ENCODE measurements around the gene CENPVL2.
"Not testable (repeated sequence)": the region's sequence is repeated elsewhere in the genome, so short reads cannot be mapped to it uniquely, and the experiment has no call there.

The CENPVL2 gene

GRCh38 chrX:51682720-51683062, at the start of gene CENPVL2:
Gene CENPVL2, minus strand, starts transcription at chrX:51682831. Its CDS starts 0 bp downstream, at chrX:51682831.
- not testable (repeated sequence) for DNase-seq (ENCODE audit: low spot score)

- DNase-seq (ENCODE audit: low spot score) = no peak
Measured at GRCh38 chrX:51728202-51728601, 45.6 kb upstream of the CENPVL2 start.

GRCh38 chrX:51712943-51713647, 30.5 kb upstream of the CENPVL2 start:
- not testable (repeated sequence) for DNase-seq (ENCODE audit: low spot score)

GRCh38 chrX:51710277-51711164, 27.9 kb upstream of the CENPVL2 start, which contains the start of gene CENPVL1:
Gene CENPVL1, plus strand, starts transcription at chrX:51710512. Its CDS starts 0 bp downstream, at chrX:51710512.
- not testable (repeated sequence) for DNase-seq (ENCODE audit: low spot score)

DNA sequence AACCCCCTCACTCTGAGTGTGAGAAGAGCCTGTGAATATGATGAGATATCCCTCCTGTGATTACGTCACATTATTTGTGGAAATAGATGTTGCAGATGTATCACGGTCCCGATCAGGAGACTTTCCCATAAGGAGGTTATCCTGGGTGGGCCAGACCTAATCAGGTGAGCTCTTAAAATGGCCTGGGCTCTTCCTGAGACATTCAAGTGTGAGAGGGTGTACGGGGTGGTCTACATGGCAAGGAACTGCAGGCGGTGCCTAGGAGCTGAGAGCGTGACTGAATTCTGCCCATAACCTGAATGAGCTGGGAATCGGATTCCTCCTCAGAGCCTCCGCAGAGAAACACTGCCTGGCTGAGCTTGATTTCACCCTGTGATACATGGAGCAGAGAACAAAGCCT, 14.8 kb upstream of the CENPVL2 start:
- DNase-seq (ENCODE audit: low spot score) = no peak

GRCh38 chrX:51694254-51694653, 11.6 kb upstream of the CENPVL2 start:
- DNase-seq (ENCODE audit: low spot score) = no peak

DNA sequence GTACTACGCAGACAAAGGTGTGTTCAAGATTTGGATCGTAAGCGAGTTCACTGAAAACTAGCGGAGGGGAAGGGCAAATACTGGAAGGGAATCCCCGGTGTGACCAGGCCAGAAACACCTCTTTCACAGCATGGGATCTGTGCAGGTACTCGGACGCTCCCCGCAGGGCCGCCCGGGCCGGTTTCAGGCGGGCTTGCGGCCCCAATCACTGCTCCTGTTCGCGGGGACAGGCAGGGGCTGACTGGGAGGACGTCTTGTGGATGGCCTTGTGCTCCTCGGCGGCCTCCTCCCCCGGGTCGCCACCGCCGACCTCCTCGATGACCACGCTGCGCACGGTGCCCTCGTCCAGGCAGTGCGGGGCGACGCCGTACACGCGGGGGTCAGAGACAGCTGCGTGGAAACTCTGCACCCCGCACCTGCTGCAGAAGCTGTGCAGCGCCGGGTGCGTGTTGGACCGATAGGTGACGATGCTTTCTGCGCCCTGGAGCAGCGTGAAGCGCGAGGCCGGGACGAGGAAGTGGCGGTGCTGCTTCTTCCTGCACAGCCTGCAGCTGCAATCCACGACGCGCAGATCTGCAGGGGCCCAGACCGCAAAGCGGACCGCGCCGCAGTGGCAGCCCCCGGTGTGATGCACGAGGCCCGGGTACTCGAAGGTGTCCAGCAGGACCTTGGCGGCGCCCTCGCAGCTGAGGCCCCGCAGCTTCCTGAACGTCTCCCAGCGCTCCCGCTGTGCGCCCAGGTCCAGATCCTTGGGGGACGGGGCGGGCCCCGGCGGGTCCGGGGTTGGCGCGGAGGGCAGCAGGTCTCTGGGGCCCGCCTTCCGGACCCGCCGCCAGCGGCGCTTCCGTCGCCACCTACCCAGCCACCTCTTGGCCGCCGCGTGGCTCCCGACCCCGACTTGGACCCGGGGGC, 567 bp downstream of the CENPVL2 start:
- DNase-seq (ENCODE audit: low spot score) = not testable (repeated sequence)

DNA sequence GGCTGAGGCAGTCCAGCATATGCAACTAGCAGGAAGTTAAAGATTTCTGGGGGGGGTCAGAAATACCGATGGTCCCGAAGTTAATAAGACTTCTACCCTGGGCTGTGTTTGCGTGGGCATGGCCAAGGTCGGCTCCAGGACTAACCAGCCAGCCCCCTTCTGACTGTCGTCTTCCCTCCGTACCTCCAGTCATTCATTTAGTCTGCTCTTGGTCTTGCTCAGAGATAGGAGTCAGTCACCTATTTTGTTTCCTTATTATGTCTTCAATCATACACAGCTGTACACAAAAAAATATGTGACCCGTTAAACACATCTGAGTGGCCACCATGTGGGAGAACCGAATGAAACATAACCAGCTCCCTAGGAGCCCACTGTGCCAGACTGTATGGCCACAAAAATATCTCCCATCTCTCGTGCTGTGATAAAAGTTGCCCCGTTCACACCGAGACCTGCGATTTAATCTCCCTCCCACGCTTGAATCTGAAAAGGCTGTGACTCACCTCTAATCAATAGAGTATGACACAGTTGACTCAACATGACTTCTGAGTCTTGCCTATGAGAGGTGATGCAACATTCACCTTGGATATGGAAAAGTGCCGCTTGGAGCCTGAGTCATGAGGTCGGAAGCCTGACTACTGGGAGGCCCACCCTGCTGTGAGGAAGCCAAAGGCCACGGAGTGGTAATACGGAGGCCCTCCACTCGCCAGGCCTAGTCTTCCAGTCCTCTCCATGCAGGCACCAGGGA, 2.8 kb downstream of the CENPVL2 start:
- not testable (repeated sequence) for DNase-seq (ENCODE audit: low spot score)

DNA sequence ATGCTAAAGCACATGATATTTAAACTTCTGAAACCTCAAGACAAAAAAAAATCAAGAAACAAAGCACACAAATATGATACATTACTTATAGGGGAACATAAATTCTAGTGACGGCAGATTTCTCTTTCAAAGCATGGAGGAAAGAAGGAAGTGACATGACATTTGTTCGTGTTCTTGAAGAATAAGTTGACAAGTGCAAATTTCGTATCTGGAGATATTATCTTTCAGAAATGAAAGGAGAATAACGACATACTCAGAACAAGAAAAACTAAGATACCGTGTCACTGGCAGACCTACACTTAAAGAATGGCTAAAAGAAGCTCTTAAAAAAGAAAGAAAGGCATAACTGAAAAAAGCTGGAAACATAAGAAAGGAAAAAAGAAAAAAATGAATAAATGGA, 16.6 kb downstream of the CENPVL2 start:
- DNase-seq (ENCODE audit: low spot score) = no peak

GRCh38 chrX:51643377-51643776, 39.3 kb downstream of the CENPVL2 start:
- no peak for DNase-seq (ENCODE audit: low spot score)

GRCh38 chrX:51641421-51642021, 41.1 kb downstream of the CENPVL2 start:
- peak; percentile 45 for DNase-seq (ENCODE audit: low spot score)

DNA sequence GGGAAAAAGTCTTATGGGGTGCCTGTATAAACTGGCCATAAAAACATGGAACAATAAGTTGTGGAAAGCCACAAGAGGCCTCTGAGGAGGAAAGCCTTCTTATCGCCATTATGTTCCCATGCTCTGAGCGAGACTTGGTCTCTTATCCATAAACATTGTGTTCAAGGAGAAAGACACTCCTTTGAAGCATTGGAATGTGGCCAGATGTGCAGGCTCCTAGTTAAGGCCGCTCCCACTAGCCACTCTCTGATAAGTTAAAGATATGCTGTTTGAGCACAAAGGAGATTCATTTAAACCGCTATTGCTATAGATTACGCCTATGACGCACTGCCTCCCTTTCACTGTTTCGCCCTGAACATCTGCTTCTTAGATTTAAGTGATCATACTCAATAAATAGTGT, 46.1 kb downstream of the CENPVL2 start:
- not testable (repeated sequence) for DNase-seq (ENCODE audit: low spot score)
